HCT116 (cell line): ENCODE data around the gene DOK5. TPM values are rescaled to one million over a fixed set of nuclear protein-coding genes. Genes with fewer than 3 reads are reported as not detected.

Experiments used
- ATAC-seq: fragments of 200-7000 bp; cut with Tn5 transposase; 2 replicates; pipeline ENCODE4 v1.9.1; 2020; ENCODE audit warnings: mild to moderate bottlenecking, moderate library complexity
- BruUV-seq: library from RNA; stranded (reverse); fragments of 400-500 nt; replicated peaks from 2 replicates; lab custom pipeline; 2021; lab: Mats Ljungman, UMichigan
- CTCF ChIA-PET: fragments of 300-600 bp; sonication (Branson Sonifier 250); formaldehyde crosslinking; loops from one replicate; lab custom pipeline; 2021; ENCODE audit warnings: antibody characterized with exemption; lab: Charles Lee
- POLR2A ChIA-PET: fragments of 300-600, 350-600 bp; sonication (Branson Sonifier 250); formaldehyde crosslinking; loops from one replicate; lab custom pipeline; 2021; ENCODE audit warnings: antibody characterized with exemption; lab: Charles Lee
- RAD21 ChIA-PET, 2 experiments: fragments of 300-600 bp; sonication (Branson Sonifier 250); formaldehyde crosslinking; loops; one replicate each; lab custom pipeline; 2023; ENCODE audit warnings: low total read pairs in 2 of 2; ENCODE audit not compliant: uncharacterized antibody in 2 of 2, unreplicated experiment in 2 of 2, low non-redundant PET in 1 of 2; lab: Charles Lee
- DNase-seq: peaks from one replicate; pipeline ENCODE4 v3.0.0-alpha.2; 2010; ENCODE audit warnings: low read depth, low spot score
- H2AFZ ChIP-seq: fragments of 200-600 bp; shearing (Covaris generic), sonication (generic); 2 replicates; pipeline ENCODE4 v1.6.1; 2017; ENCODE audit warnings: low read depth, mixed run types, mixed read lengths, antibody characterized with exemption, low read length; ENCODE audit not compliant: poor library complexity, severe bottlenecking
- H3K27ac ChIP-seq: 2 replicates; pipeline ENCODE4 v1.5.1; 2012; ENCODE audit warnings: low read depth, low read length
- H3K27me3 ChIP-seq: fragments of 200-600 bp; sonication (generic); 2 replicates; pipeline ENCODE4 v1.6.1; 2016; ENCODE audit warnings: mixed run types, low read length, mixed read lengths; ENCODE audit not compliant: insufficient read depth
- H3K36me3 ChIP-seq, 2 experiments: fragments of 200-500 bp in 1 of 2; fragments of 200-600 bp in 1 of 2; sonication (Bioruptor generic) in 1 of 2; sonication (generic) in 1 of 2; 2 replicates each; pipeline versions ENCODE4 v1.5.1 to v1.6.1; 2014 to 2016; ENCODE audit warnings: low read length in 2 of 2, inconsistent platforms in 1 of 2, mixed read lengths in 1 of 2, mixed run types in 1 of 2; ENCODE audit not compliant: insufficient read depth in 2 of 2, control insufficient read depth in 1 of 2
- H3K4me1 ChIP-seq, 2 experiments: fragments of 200-600 bp in 1 of 2; sonication (generic) in 1 of 2; 2 replicates each; pipeline versions ENCODE4 v1.5.1 to v1.6.1; 2012 to 2017; ENCODE audit warnings: low read length in 2 of 2, inconsistent platforms in 1 of 2, mild to moderate bottlenecking in 1 of 2, mixed read lengths in 1 of 2, mixed run types in 1 of 2, moderate library complexity in 1 of 2; ENCODE audit not compliant: insufficient read depth in 2 of 2, control insufficient read depth in 1 of 2
- H3K4me2 ChIP-seq: fragments of 200-600 bp; sonication (generic); 2 replicates; pipeline ENCODE4 v1.6.1; 2017; ENCODE audit warnings: mixed run types, low read length, mixed read lengths
- H3K4me3 ChIP-seq, 2 experiments: fragments of 200-600 bp in 1 of 2; sonication (generic) in 1 of 2; replicated peaks in 1 of 2; 2 replicates each; pipeline ENCODE4 v1.5.1; 2011 to 2016; ENCODE audit warnings: low read length in 2 of 2, control low read depth in 1 of 2, low read depth in 1 of 2, mild to moderate bottlenecking in 1 of 2, mixed read lengths in 1 of 2, mixed run types in 1 of 2
- H3K79me2 ChIP-seq: fragments of 200-600 bp; sonication (generic); 2 replicates; pipeline ENCODE4 v1.6.1; 2017; ENCODE audit warnings: mild to moderate bottlenecking, mixed run types, low read length, moderate library complexity, mixed read lengths; ENCODE audit not compliant: insufficient read depth
- H3K9ac ChIP-seq: fragments of 200-600 bp; sonication (generic); 2 replicates; pipeline ENCODE4 v1.6.1; 2016; ENCODE audit warnings: low read length, mixed read lengths
- H3K9me2 ChIP-seq: fragments of 200-600 bp; sonication (generic), shearing (Covaris generic); 2 replicates; pipeline ENCODE4 v1.6.1; 2017; ENCODE audit warnings: mixed run types, mild to moderate bottlenecking, moderate library complexity; ENCODE audit not compliant: insufficient read depth
- H3K9me3 ChIP-seq, 2 experiments: fragments of 200-500 bp in 1 of 2; fragments of 200-600 bp in 1 of 2; sonication (Bioruptor generic) in 1 of 2; sonication (generic) in 1 of 2; 2 replicates each; pipeline ENCODE4 v1.6.1; 2014 to 2017; ENCODE audit warnings: low read length in 2 of 2, mixed read lengths in 2 of 2, inconsistent platforms in 1 of 2, low read depth in 1 of 2, mild to moderate bottlenecking in 1 of 2, mixed run types in 1 of 2, moderate library complexity in 1 of 2; ENCODE audit not compliant: control insufficient read depth in 1 of 2, insufficient read depth in 1 of 2
- H4K20me1 ChIP-seq: fragments of 200-600 bp; sonication (generic), shearing (Covaris generic); 2 replicates; pipeline ENCODE4 v1.6.1; 2017; ENCODE audit warnings: mixed run types, mild to moderate bottlenecking, moderate library complexity; ENCODE audit not compliant: insufficient read depth
- CBX3 ChIP-seq: IDR thresholded peaks from 2 replicates; pipeline ENCODE4 v1.6.1; 2012; ENCODE audit warnings: low read depth
- CEBPB ChIP-seq: IDR thresholded peaks from 2 replicates; pipeline ENCODE4 v1.6.1; 2012; ENCODE audit warnings: low read depth
- EGR1 ChIP-seq: IDR thresholded peaks from 2 replicates; pipeline ENCODE4 v1.6.1; 2012; ENCODE audit warnings: low read depth
- ELF1 ChIP-seq: IDR thresholded peaks from 2 replicates; pipeline ENCODE4 v1.6.1; 2012; ENCODE audit warnings: low read depth, borderline replicate concordance
- EZH2phosphoT487 ChIP-seq: fragments of 200-600 bp; IDR thresholded peaks from 2 replicates; pipeline ENCODE4 v1.6.1; 2018; ENCODE audit warnings: antibody characterized with exemption, borderline replicate concordance
- FOSL1 ChIP-seq: IDR thresholded peaks from 2 replicates; pipeline ENCODE4 v1.6.1; 2012; ENCODE audit warnings: low read depth
- POLR2A ChIP-seq: IDR thresholded peaks from 2 replicates; pipeline ENCODE4 v1.7.0; 2011; ENCODE audit warnings: borderline replicate concordance; ENCODE audit not compliant: insufficient read depth, insufficient read length; ENCODE audit errors: extremely low read depth
- RAD21 ChIP-seq: IDR thresholded peaks from 2 replicates; pipeline ENCODE4 v1.6.1; 2012; ENCODE audit warnings: low read depth, mild to moderate bottlenecking
- SIN3A ChIP-seq: IDR thresholded peaks from 2 replicates; pipeline ENCODE4 v1.6.1; 2012; ENCODE audit warnings: low read depth
- SP1 ChIP-seq: IDR thresholded peaks from 2 replicates; pipeline ENCODE4 v1.6.1; 2012; ENCODE audit warnings: low read depth
- SRF ChIP-seq: IDR thresholded peaks from 2 replicates; pipeline ENCODE4 v1.6.1; 2012; ENCODE audit warnings: low read depth
- YY1 ChIP-seq: IDR thresholded peaks from 2 replicates; pipeline ENCODE4 v1.6.1; 2011; ENCODE audit warnings: low read length, low read depth, moderate library complexity, mild to moderate bottlenecking; ENCODE audit not compliant: insufficient replicate concordance; ENCODE audit errors: extremely low read depth
- ZNF274 ChIP-seq: fragments of 200-500 bp; sonication (Bioruptor generic); IDR thresholded peaks from 2 replicates; pipeline ENCODE4 v1.6.1; 2014; ENCODE audit warnings: mild to moderate bottlenecking, low read depth, low read length, inconsistent platforms
- intact Hi-C: fragments of 100-400 bp; cut with micrococcal nuclease; formaldehyde crosslinking; loops from 2 replicates; pipeline ENCODE4 v1.10.0; 2022
- total RNA-seq: library from RNA; stranded (reverse); gene quantifications from one replicate; pipeline ENCODE4 v1.2.1, GENCODE V29; 2021; ENCODE audit not compliant: unreplicated experiment
- TF ChIP-seq, protein P1 (sequence below), 3 experiments: fragments of 200-600 bp in 1 of 3; sonication (generic) in 1 of 3; IDR thresholded peaks in 2 of 3; conservative IDR thresholded peaks in 1 of 3; 2 replicates each; pipeline ENCODE4 v1.5.1; 2012 to 2017; ENCODE audit warnings: low read depth in 2 of 3, low read length in 2 of 3, antibody characterized with exemption in 1 of 3, borderline replicate concordance in 1 of 3, control low read depth in 1 of 3, mild to moderate bottlenecking in 1 of 3, mixed read lengths in 1 of 3, mixed run types in 1 of 3, moderate library complexity in 1 of 3; ENCODE audit not compliant: insufficient read depth in 1 of 3
- TF ChIP-seq, protein P2 (sequence below): IDR thresholded peaks from 2 replicates; pipeline ENCODE4 v1.6.1; 2012

Gene DOK5
- total RNA-seq, 1 experiment from 2014 or later: not detected

- no peak overlapping the region for H2AFZ ChIP-seq
- H4K20me1 ChIP-seq: no peaks in the 10 kb centered on the region
- H3K27me3 ChIP-seq: 0 out of 2 replicates have a peak, but pooled peaks cover 11% of the 10 kb centered on the region
- intact Hi-C loops: no loop called here
- no peak overlapping the region for H3K27ac ChIP-seq
- no peak overlapping the region for H3K4me3 ChIP-seq
- POLR2A ChIA-PET: no interaction called here
- no peak for DNase-seq
- no peaks in the 10 kb centered on the region for H3K9me2 ChIP-seq
- no peaks in the 10 kb centered on the region for H3K36me3 ChIP-seq
- TF ChIP-seq ELF1 (no peak), FOSL1 (no peak), SRF (no peak), CEBPB (no peak), SP1 (no peak), SIN3A (no peak)
- TF ChIP-seq, protein P1, sequence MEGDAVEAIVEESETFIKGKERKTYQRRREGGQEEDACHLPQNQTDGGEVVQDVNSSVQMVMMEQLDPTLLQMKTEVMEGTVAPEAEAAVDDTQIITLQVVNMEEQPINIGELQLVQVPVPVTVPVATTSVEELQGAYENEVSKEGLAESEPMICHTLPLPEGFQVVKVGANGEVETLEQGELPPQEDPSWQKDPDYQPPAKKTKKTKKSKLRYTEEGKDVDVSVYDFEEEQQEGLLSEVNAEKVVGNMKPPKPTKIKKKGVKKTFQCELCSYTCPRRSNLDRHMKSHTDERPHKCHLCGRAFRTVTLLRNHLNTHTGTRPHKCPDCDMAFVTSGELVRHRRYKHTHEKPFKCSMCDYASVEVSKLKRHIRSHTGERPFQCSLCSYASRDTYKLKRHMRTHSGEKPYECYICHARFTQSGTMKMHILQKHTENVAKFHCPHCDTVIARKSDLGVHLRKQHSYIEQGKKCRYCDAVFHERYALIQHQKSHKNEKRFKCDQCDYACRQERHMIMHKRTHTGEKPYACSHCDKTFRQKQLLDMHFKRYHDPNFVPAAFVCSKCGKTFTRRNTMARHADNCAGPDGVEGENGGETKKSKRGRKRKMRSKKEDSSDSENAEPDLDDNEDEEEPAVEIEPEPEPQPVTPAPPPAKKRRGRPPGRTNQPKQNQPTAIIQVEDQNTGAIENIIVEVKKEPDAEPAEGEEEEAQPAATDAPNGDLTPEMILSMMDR (IDR thresholded peaks at IDR 0.05 in 2 of 3, conservative IDR thresholded peaks at IDR 0.05 in 1 of 3; ENCODE audit: borderline replicate concordance in 1 of 3, insufficient read depth in 1 of 3, low read depth in 2 of 3, low read length in 2 of 3): no peak
- TF ChIP-seq, all 23 proteins: peak for 0
- ChIA-PET RAD21 (no interaction called here), CTCF (no interaction called here)
- BruUV-seq: no TSS peak
- Histone ChIP-seq H3K79me2 (no peaks in the 10 kb centered on the region), H3K9ac (no peak overlapping the region), H3K9me3 (no peaks in the 10 kb centered on the region), H3K4me2 (no peak overlapping the region), H3K4me1 (no peaks in the 10 kb centered on the region)
- ATAC-seq: no peak
These were observed 81.0 kb downstream of the DOK5 start for GRCh38 chr20:54556406-54556805.

DNA sequence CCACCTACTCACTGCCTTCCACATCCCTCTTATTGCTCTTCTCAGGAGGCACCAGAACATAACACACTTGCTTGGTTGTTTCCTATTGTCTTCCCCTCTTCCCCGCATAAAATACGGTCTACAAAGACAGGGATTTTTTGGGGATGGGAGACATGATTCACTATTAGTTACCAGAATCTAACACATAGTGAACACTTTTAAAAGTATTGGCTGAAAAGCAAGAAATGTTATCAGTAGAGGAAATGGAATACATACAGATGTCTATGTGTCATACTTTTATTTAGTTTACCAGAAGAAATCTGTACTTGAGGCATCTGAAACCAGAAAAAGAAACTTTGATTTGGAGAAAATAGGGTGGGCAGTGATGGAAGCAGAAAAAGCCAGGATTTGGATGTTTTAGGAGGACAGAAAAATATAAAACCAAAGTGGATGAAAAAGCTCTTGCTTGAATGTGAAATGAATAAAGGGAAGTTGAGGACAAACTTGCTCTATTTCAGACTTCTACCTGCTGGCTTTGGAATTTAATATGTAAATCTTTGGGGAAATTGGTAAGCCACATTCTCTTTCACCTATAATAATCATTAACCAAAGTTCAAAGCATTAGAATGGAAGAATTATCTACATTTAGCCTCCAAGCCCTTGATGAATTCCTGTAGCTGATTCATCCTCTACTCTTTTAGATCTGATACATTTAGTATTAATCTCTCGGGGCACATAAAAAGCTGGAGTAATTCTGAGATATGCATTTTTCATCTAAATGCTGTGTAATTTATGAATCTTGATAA lies 82.6 kb downstream of the DOK5 start:
- Histone ChIP-seq H3K27ac (no peak overlapping the region), H3K9me2 (no peaks in the 10 kb centered on the region)
- POLR2A ChIA-PET: no interaction called here

More for the DNA sequence above, 82.6 kb downstream of the DOK5 start:
- H4K20me1 ChIP-seq: no peaks in the 10 kb centered on the region
- no TSS peak for BruUV-seq
- no peaks in the 10 kb centered on the region for H3K79me2 ChIP-seq
- ChIA-PET CTCF (no interaction called here), RAD21 (no interaction called here)
- no peak for ATAC-seq
- no peak overlapping the region for H2AFZ ChIP-seq
- H3K36me3 ChIP-seq: no peaks in the 10 kb centered on the region
- no peak overlapping the region for H3K4me2 ChIP-seq
- H3K4me3 ChIP-seq: no peak overlapping the region
- no peaks in the 10 kb centered on the region for H3K4me1 ChIP-seq
- DNase-seq: no peak
- no peak for TF ChIP-seq YY1
- no peak for TF ChIP-seq SIN3A
- TF ChIP-seq EGR1: no peak
- no peak for TF ChIP-seq CEBPB
- no peak for TF ChIP-seq EZH2phosphoT487
- no peak for TF ChIP-seq ZNF274
- TF ChIP-seq FOSL1: no peak
- no peak for TF ChIP-seq ELF1
- no peak for TF ChIP-seq CBX3
- TF ChIP-seq POLR2A: no peak
- TF ChIP-seq, protein P2, sequence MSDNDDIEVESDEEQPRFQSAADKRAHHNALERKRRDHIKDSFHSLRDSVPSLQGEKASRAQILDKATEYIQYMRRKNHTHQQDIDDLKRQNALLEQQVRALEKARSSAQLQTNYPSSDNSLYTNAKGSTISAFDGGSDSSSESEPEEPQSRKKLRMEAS: no peak
- TF ChIP-seq, protein P1 (IDR thresholded peaks at IDR 0.05 in 2 of 3, conservative IDR thresholded peaks at IDR 0.05 in 1 of 3; ENCODE audit: borderline replicate concordance in 1 of 3, insufficient read depth in 1 of 3, low read depth in 2 of 3, low read length in 2 of 3): no peak
- no peak for TF ChIP-seq SP1
- TF ChIP-seq SRF: no peak
- no peak for TF ChIP-seq RAD21
- 0 out of 2 replicates have a peak, but pooled peaks cover 11% of the 10 kb centered on the region for H3K27me3 ChIP-seq
- intact Hi-C loops: no loop called here
- H3K9me3 ChIP-seq: no peaks in the 10 kb centered on the region
- H3K9ac ChIP-seq: no peak overlapping the region
